ENCODE data around the gene AMACR. TPM values are rescaled to one million over a fixed set of nuclear protein-coding genes. Genes with fewer than 3 reads are reported as not detected.

Gene AMACR
- polyA plus RNA-seq, 1 donor from 2014 or later = 28.5 TPM

GRCh38 chr5:33966805-33967204 is 41.0 kb downstream of the AMACR start:
- Histone ChIP-seq H3K27ac (ENCODE audit: low read length) (no peak overlapping the region), H3K36me3 (ENCODE audit: insufficient read depth, low read length) (no peaks in the 10 kb centered on the region), H3K9me3 (ENCODE audit: low read length) (no peaks in the 10 kb centered on the region), H3K4me3 (ENCODE audit: low read length) (no peak overlapping the region), H3F3A (ENCODE audit: insufficient read depth, low read length, poor library complexity, severe bottlenecking) (no peaks in the 10 kb centered on the region), H4K20me1 (ENCODE audit: insufficient read depth) (no peaks in the 10 kb centered on the region), H3K4me2 (ENCODE audit: low read length) (no peak overlapping the region), H3K79me2 (replicated peaks; ENCODE audit: insufficient read depth, low read length) (no peaks in the 10 kb centered on the region), H3K9ac (ENCODE audit: low read length) (no peak overlapping the region), H2AFZ (ENCODE audit: low read depth, low read length) (no peak overlapping the region), H3K9me2 (ENCODE audit: insufficient read depth, low read length) (no peaks in the 10 kb centered on the region), H3K27me3 (ENCODE audit: insufficient read depth, low read depth, low read length) (no peaks in the 10 kb centered on the region)
- no peak for TF ChIP-seq CTCF (IDR thresholded peaks at IDR 0.05; ENCODE audit: poor library complexity, severe bottlenecking)
- TF ChIP-seq TAF1 (IDR thresholded peaks at IDR 0.05; ENCODE audit: low read depth) = no peak
- no peak for TF ChIP-seq SMC3 (conservative IDR thresholded peaks at IDR 0.05; ENCODE audit: poor library complexity)
- TF ChIP-seq REST (IDR thresholded peaks at IDR 0.05; ENCODE audit: borderline replicate concordance) = no peak
- TF ChIP-seq RAD21 (conservative IDR thresholded peaks at IDR 0.05) = no peak
- no peak for TF ChIP-seq EP300 (conservative IDR thresholded peaks at IDR 0.05; ENCODE audit: poor library complexity, severe bottlenecking)
- no peak for TF ChIP-seq POLR2AphosphoS5 (IDR thresholded peaks at IDR 0.05)
- no peak for TF ChIP-seq EZH2 (IDR thresholded peaks at IDR 0.05; ENCODE audit: borderline replicate concordance, insufficient read depth, low read length, poor library complexity, severe bottlenecking)
- TF ChIP-seq MXI1 (conservative IDR thresholded peaks at IDR 0.05; ENCODE audit: poor library complexity, severe bottlenecking) = no peak

DNA sequence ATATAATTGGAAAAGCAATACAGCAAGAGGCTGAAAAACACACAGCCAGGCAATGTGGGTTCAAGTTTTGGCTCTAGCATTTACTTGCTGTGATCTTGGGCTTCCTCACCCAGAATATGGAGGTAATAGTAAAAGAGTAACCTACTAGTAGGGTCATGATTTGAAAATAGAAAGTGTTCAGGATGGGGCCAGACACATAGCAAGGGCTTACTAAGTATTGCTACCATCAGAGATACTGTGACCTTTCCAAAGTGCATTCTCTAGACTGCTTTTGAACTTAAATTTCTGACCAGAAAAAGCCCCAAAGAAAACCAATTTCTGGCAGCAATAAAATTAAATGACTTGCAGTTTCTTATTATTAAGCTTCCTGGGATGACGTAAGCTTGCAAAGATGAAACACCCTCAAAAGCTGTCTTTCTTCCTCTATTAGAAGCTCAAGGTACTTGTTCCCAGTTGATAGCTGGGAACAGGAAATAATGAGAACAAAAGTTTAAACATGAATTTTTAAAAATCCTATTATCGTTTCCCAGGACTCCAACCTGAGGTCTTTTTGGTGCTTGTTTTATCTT is 43.6 kb downstream of the AMACR start:
- Histone ChIP-seq H3K4me2 (ENCODE audit: low read length) (no peak overlapping the region), H3K27ac (ENCODE audit: low read length) (no peak overlapping the region), H3F3A (ENCODE audit: insufficient read depth, low read length, poor library complexity, severe bottlenecking) (no peaks in the 10 kb centered on the region), H3K36me3 (ENCODE audit: insufficient read depth, low read length) (no peaks in the 10 kb centered on the region), H3K9me3 (ENCODE audit: low read length) (no peaks in the 10 kb centered on the region), H3K27me3 (ENCODE audit: insufficient read depth, low read depth, low read length) (no peaks in the 10 kb centered on the region), H4K20me1 (ENCODE audit: insufficient read depth) (no peaks in the 10 kb centered on the region), H2AFZ (ENCODE audit: low read depth, low read length) (no peak overlapping the region), H3K9me2 (ENCODE audit: insufficient read depth, low read length) (no peaks in the 10 kb centered on the region), H3K79me2 (replicated peaks; ENCODE audit: insufficient read depth, low read length) (no peaks in the 10 kb centered on the region), H3K9ac (ENCODE audit: low read length) (no peak overlapping the region), H3K4me3 (ENCODE audit: low read length) (no peak overlapping the region)
- TF ChIP-seq CTCF (IDR thresholded peaks at IDR 0.05; ENCODE audit: poor library complexity, severe bottlenecking) (no peak), TAF1 (IDR thresholded peaks at IDR 0.05; ENCODE audit: low read depth) (no peak), REST (IDR thresholded peaks at IDR 0.05; ENCODE audit: borderline replicate concordance) (no peak), POLR2AphosphoS5 (IDR thresholded peaks at IDR 0.05) (no peak), SMC3 (conservative IDR thresholded peaks at IDR 0.05; ENCODE audit: poor library complexity) (no peak), EZH2 (IDR thresholded peaks at IDR 0.05; ENCODE audit: borderline replicate concordance, insufficient read depth, low read length, poor library complexity, severe bottlenecking) (no peak), EP300 (conservative IDR thresholded peaks at IDR 0.05; ENCODE audit: poor library complexity, severe bottlenecking) (no peak), MXI1 (conservative IDR thresholded peaks at IDR 0.05; ENCODE audit: poor library complexity, severe bottlenecking) (no peak), RAD21 (conservative IDR thresholded peaks at IDR 0.05) (no peak)
